OCI-LY3 (cell line): ENCODE measurements around the gene HCFC1R1.
"Not testable (repeated sequence)": the region's sequence is repeated elsewhere in the genome, so short reads cannot be mapped to it uniquely, and the experiment has no call there.

Source experiments
- H2AFZ ChIP-seq: fragments of 200-600, 300-600 bp; shearing (Covaris generic); 2 replicates; pipeline ENCODE4 v1.6.0; 2014; ENCODE audit warnings: antibody characterized with exemption, low read depth, low read length
- H3K27ac ChIP-seq: fragments of 200-600, 300-600 bp; sonication (generic); 2 replicates; pipeline ENCODE4 v1.5.1; 2014; ENCODE audit warnings: mild to moderate bottlenecking, low read length, moderate library complexity, mixed read lengths
- H3K27me3 ChIP-seq: fragments of 200-600, 300-600 bp; sonication (generic); 2 replicates; pipeline ENCODE4 v1.6.1; 2014; ENCODE audit warnings: low read depth, low read length, mixed read lengths
- H3K36me3 ChIP-seq: fragments of 200-600, 300-600 bp; sonication (generic); replicated peaks from 2 replicates; pipeline ENCODE3; 2014; ENCODE audit warnings: low read depth, low read length, mixed read lengths
- H3K4me1 ChIP-seq: fragments of 300-600, 200-600 bp; sonication (generic); 2 replicates; pipeline ENCODE4 v1.6.1; 2014; ENCODE audit warnings: low read length, mixed read lengths
- H3K4me2 ChIP-seq: fragments of 200-600, 300-600 bp; sonication (generic); 2 replicates; pipeline ENCODE4 v1.6.1; 2014; ENCODE audit warnings: low read length, mixed read lengths
- H3K4me3 ChIP-seq: fragments of 300-600, 200-600 bp; sonication (generic); 2 replicates; pipeline ENCODE4 v1.5.1; 2014; ENCODE audit warnings: antibody characterized with exemption, mild to moderate bottlenecking, low read length, moderate library complexity
- H3K79me2 ChIP-seq: fragments of 300-600, 200-600 bp; shearing (Covaris generic); 2 replicates; pipeline ENCODE4 v1.6.1; 2014; ENCODE audit warnings: mild to moderate bottlenecking, low read length, mixed read lengths
- H3K9ac ChIP-seq: fragments of 300-600, 200-600 bp; shearing (Covaris generic); 2 replicates; pipeline ENCODE4 v1.6.0; 2014; ENCODE audit warnings: mild to moderate bottlenecking, low read length, moderate library complexity
- H3K9me3 ChIP-seq: fragments of 200-600, 300-600 bp; shearing (Covaris generic); 2 replicates; pipeline ENCODE4 v1.6.1; 2014; ENCODE audit warnings: low read length, mixed read lengths; ENCODE audit not compliant: insufficient read depth
- H4K20me1 ChIP-seq: fragments of 200-600, 300-600 bp; sonication (generic); 2 replicates; pipeline ENCODE4 v1.6.1; 2016; ENCODE audit warnings: low read length, mixed read lengths; ENCODE audit not compliant: insufficient read depth
- EZH2phosphoT487 ChIP-seq: fragments of 200-600 bp; shearing (Covaris generic); IDR thresholded peaks from 2 replicates; pipeline ENCODE4 v1.6.1; 2018; ENCODE audit warnings: antibody characterized with exemption, mixed run types, low read depth
- TF ChIP-seq, protein P1 (sequence below): fragments of 200-600, 300-600 bp; sonication (generic); IDR thresholded peaks from 2 replicates; pipeline ENCODE4 v1.5.1; 2014; ENCODE audit warnings: antibody characterized with exemption, low read length, low read depth

The HCFC1R1 gene, protein sequence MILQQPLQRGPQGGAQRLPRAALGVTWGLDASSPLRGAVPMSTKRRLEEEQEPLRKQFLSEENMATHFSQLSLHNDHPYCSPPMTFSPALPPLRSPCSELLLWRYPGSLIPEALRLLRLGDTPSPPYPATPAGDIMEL

DNA sequence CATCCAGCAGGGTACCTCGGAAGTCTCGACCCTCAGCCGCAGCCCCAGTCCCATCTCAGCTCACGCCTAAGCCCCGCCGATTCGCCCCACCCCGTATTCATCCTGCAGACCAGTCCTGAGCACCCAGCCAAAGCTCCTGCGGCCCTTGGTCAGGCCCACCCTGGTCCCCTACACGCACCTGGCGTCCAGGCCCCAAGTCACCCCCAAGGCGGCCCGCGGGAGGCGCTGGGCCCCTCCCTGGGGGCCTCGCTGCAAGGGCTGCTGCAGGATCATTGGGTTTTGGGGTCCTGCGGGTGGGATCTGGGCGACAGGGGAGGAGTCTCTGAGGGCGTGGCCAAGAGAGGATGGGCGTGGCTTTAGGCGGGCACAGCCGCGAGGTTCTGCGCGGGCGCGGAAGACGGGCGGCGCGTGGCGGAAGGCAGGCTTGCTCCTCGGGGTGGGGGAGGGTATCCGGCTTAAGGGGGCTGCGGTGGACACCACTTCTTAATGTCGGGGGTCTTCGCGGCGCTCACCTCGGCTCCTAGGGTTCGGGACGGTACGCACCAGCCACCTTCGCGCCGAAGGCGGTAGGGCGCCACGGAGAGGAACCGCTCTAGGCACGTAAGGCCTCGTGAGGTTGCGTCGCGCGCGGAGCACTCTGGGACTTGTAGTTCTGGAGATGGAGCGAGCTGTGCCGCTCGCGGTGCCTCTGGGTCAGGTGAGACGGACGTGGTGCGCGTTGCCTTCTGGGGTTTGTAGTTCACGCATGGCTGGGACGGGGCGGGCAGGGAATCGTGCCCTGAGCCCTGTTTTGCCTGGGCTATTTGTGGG, at the start of gene HCFC1R1, which contains the start of gene THOC6:
HCFC1R1 (minus strand) TSS at position 274 of the 810 bp plus-strand sequence; CDS start at position 273, 1 bp downstream.
THOC6 (plus strand) TSS at position 367 of the 810 bp plus-strand sequence; CDS start at position 659, 292 bp downstream.
- Histone ChIP-seq H2AFZ (peak within 1 kb of the TSS; percentile 55; the same call in 1 of the 2 replicates), H3K4me1 (peaks cover 32% of the 10 kb centered on the region), H3K4me3 (peak within 1 kb of the TSS; percentile 78)

DNA sequence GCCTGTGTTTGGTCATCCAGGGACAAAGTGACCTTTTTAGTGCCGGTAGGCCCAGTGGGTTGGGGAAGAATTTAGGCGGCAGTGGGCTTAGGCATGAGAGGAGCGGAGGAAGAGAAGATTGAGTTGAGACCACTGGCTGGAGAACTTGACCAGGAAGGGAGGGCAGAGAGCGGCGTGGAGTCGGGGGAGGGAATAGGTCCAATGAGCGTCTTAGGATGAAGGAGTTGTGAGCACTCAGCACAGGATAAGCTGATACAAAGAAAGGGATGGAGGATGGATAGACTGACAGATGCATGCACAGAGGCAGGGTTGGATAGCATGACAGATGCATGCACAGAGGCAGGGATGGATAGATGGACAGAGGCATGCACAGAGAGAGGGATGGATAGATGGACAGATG, 49.7 kb upstream of the HCFC1R1 start:
- H3K27ac ChIP-seq = no peak overlapping the region
- H3K9ac ChIP-seq = no peak overlapping the region
- peaks cover 6% of the 10 kb centered on the region; the same call in 1 of the 2 replicates for H3K27me3 ChIP-seq
- no peak overlapping the region for H2AFZ ChIP-seq
- TF ChIP-seq, protein P1, sequence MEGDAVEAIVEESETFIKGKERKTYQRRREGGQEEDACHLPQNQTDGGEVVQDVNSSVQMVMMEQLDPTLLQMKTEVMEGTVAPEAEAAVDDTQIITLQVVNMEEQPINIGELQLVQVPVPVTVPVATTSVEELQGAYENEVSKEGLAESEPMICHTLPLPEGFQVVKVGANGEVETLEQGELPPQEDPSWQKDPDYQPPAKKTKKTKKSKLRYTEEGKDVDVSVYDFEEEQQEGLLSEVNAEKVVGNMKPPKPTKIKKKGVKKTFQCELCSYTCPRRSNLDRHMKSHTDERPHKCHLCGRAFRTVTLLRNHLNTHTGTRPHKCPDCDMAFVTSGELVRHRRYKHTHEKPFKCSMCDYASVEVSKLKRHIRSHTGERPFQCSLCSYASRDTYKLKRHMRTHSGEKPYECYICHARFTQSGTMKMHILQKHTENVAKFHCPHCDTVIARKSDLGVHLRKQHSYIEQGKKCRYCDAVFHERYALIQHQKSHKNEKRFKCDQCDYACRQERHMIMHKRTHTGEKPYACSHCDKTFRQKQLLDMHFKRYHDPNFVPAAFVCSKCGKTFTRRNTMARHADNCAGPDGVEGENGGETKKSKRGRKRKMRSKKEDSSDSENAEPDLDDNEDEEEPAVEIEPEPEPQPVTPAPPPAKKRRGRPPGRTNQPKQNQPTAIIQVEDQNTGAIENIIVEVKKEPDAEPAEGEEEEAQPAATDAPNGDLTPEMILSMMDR = no peak
- no peak for TF ChIP-seq EZH2phosphoT487
- H3K4me1 ChIP-seq = no peaks in the 10 kb centered on the region
- no peak overlapping the region for H3K4me2 ChIP-seq
- no peaks in the 10 kb centered on the region for H3K79me2 ChIP-seq
- no peaks in the 10 kb centered on the region for H3K36me3 ChIP-seq
- no peak overlapping the region for H3K4me3 ChIP-seq
- H4K20me1 ChIP-seq = no peaks in the 10 kb centered on the region
- no peaks in the 10 kb centered on the region for H3K9me3 ChIP-seq

More for the DNA sequence above, at the start of gene HCFC1R1, which contains the start of gene THOC6:
- H3K27me3 ChIP-seq = no peaks in the 10 kb centered on the region
- H3K4me2 ChIP-seq = peak within 1 kb of the TSS; percentile 77
- H3K36me3 ChIP-seq = peaks cover 9% of the 10 kb centered on the region
- no peaks in the 10 kb centered on the region for H4K20me1 ChIP-seq
- no peaks in the 10 kb centered on the region for H3K79me2 ChIP-seq
- H3K9ac ChIP-seq = peak within 1 kb of the TSS; percentile 84
- no peaks in the 10 kb centered on the region for H3K9me3 ChIP-seq
- H3K27ac ChIP-seq = peak within 1 kb of the TSS; percentile 72
- TF ChIP-seq EZH2phosphoT487 = no peak
- TF ChIP-seq, protein P1 = no peak

DNA sequence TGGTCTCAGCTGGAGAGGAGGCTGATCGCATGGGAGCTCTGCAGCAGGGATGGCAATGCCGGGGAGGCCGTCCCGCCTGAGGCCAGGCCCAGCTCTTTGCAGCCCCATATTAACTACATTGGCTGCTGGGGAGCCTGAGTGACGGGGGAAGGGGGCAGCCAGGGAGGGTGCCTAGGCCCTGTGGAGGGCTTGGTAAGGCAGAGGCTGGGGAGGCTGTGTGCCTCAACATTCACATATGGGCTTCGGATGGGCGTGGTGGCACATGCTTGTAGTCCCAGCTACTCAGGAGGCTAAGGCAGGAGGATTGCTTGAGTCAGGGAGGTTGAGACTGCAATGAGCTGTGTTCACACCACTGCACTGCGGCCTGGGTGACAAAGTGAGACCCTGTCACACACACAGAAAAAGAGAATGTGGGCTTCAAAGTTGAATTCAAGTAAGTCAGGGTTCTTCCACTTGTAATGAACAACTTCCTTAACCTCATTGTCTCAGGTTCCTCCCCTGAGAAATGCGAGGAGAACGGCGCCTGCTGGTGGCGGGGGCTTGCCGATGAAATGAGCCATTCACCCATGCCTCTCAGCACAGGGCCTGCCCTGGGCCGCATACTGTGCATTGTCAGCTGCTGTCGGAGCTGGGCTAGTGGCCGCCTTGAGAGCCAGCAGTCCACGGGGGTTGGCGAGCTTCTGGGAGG, 49.0 kb upstream of the HCFC1R1 start:
- not testable (repeated sequence) for H4K20me1 ChIP-seq, H3K27me3 ChIP-seq, H3K36me3 ChIP-seq, H2AFZ ChIP-seq, H3K27ac ChIP-seq, H3K9me3 ChIP-seq, H3K4me1 ChIP-seq, H3K79me2 ChIP-seq, H3K9ac ChIP-seq, H3K4me2 ChIP-seq, H3K4me3 ChIP-seq

DNA sequence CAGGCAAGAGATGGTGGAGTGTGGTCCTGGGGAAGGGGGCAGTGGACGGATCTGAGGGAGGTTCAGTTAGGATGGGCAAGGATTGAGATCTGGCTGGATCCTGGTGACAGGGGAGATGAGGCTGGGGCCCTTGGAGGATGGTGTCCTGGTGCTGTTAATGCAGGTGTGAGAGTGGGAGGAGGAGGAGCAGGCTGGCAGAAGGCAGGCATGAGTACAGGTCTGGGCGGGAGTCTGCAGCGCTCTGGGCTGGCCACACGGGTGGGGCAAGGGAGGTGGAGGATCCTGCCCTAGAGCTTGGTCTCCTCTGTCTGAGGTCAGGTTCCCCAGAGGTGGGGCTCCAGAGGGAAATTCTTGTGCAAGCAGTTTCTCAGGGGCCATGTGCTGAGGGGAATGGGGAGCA, 48.4 kb upstream of the HCFC1R1 start:
- not testable (repeated sequence) for H4K20me1 ChIP-seq, H3K4me1 ChIP-seq, H2AFZ ChIP-seq, H3K9me3 ChIP-seq, H3K27me3 ChIP-seq, H3K36me3 ChIP-seq, H3K9ac ChIP-seq, H3K4me2 ChIP-seq, H3K4me3 ChIP-seq, H3K79me2 ChIP-seq, H3K27ac ChIP-seq

DNA sequence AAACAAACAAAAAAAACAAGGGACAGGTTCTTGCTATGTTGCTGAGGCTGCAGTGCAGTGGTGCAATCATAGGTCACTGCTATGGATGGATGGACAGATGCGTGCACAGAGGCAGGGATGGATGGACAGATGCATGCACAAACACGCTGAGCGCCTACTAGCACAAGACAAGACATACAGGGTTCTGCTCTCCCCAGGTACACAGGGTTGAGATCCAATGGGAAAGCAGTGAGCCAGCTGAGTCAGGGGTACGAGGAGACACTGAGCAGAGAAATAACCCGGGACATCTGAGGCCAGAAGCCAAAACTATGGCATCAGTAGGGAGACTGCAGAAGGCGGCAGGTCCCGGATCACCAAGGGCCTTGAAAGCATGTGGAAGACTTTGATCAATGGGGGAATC, 47.9 kb upstream of the HCFC1R1 start:
- Histone ChIP-seq H3K9ac (no peak overlapping the region), H4K20me1 (no peaks in the 10 kb centered on the region), H3K27me3 (peaks cover 6% of the 10 kb centered on the region; the same call in 1 of the 2 replicates), H3K4me3 (no peak overlapping the region), H3K4me2 (no peak overlapping the region), H3K9me3 (no peaks in the 10 kb centered on the region), H3K27ac (no peak overlapping the region), H3K36me3 (no peaks in the 10 kb centered on the region), H2AFZ (no peak overlapping the region), H3K79me2 (no peaks in the 10 kb centered on the region), H3K4me1 (no peaks in the 10 kb centered on the region)
- no peak for TF ChIP-seq EZH2phosphoT487
- TF ChIP-seq, protein P1 = no peak
